ENCODE results near the gene POU5F1.
"Not testable (repeated sequence)": the region's sequence is repeated elsewhere in the genome, so short reads cannot be mapped to it uniquely, and the experiment has no call there.

POU5F1 gene

DNA sequence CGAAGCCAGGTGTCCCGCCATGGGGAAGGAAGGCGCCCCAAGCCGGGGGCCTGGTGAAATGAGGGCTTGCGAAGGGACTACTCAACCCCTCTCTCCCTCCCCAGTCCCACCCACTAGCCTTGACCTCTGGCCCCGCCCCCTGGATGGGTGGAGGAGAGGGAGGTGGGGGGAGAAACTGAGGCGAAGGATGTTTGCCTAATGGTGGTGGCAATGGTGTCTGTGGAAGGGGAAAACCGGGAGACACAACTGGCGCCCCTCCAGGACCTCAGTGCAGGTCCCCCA lies at the start of gene POU5F1:
TSS of gene POU5F1 (minus strand) at position 83 of the 282 bp plus-strand sequence. CDS start at position 21, 62 bp downstream.
- DNase-seq (ENCODE audit: low spot score): no peak

DNA sequence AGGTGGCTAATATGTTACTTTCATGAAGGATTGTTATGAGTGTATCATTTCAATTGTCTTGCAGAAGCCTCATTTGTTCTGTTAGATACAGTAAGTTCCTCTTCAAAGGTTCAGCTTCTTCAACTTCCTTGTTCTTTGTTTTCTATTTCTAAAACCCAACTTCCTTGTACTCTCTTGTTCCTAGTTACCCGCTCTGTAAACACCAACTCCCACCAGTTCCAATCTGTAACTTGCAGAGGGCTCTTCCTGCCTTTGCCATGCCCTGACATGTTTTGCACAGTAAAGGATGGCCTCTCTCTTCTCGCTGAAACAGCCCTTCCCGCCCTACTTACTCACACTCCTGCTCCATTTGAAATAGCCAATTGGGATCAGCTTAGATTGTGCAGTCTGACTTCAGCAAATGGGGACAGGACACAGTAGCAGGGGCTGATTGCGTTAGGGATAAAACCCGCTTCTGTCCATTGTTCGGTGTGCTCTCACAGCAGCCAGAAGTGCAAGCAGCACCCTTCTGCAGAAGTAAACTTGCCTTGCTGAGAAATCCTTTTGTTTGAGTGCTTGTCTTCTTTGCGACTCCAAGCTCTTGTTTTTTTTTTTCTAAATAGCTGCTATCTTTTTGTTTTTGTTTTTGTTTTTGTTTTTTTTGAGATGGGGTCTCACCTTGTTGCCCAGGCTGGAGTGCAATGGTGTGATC lies 45.9 kb upstream of the POU5F1 start:
- no peak for DNase-seq (ENCODE audit: low spot score)

GRCh38 chr6:31215216-31215615 lies 44.7 kb upstream of the POU5F1 start:
- DNase-seq (ENCODE audit: low spot score): not testable (repeated sequence)

DNA sequence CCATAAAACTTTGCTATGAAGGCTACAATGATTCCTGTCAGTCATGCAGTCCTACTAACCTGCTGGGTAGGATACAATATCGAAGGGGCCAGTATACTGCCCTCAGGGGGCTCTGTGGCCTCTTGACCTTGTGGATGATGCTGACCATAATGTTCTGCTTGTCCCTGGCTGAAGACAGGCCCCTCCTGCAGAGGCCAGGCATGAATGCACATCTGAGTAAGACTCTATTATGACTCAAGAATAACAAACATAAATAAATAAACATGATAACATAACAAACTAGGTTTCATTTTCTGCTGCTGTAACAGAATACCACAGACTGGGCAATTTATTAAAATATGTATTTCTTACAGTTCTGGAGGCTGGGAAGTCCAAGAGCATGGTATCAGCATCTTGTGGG lies 44.0 kb upstream of the POU5F1 start:
- no peak for DNase-seq (ENCODE audit: low spot score)

DNA sequence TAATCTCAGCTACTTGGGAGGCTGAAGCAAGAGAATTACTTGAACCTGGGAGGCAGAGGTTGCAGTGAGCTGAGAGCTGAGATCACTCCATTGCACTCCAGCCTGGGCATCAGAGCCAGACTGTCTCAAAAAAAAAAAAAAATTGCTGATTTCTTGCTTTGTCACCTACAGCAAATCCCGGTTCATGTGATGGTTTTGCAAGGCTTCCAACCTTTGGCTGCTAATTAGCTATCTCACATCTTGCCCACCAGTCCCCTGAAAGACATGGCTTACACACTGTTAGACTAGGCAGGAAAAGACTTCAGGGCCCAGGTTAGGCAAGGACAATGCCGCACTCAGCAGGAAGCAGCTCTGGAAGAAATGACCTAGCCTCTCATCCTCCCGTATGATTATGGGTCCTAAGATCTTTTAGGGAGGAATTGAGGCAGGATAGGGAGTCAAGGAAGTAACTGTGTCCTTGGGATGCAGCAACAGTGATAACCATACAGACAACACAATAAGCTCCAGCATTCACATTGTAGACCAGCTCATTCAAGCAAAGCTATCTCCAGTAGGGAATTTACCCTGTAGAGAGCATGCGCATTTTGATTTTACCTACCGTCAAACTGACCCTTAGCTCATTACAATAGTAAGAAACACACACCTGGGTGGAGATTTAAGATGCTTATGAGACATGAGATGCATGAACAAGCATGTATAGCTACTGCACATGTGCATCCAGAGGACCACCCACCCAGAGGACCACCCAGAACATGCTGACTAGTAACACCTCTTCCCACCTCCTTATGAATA lies 40.5 kb upstream of the POU5F1 start:
- no peak for DNase-seq (ENCODE audit: low spot score)

DNA sequence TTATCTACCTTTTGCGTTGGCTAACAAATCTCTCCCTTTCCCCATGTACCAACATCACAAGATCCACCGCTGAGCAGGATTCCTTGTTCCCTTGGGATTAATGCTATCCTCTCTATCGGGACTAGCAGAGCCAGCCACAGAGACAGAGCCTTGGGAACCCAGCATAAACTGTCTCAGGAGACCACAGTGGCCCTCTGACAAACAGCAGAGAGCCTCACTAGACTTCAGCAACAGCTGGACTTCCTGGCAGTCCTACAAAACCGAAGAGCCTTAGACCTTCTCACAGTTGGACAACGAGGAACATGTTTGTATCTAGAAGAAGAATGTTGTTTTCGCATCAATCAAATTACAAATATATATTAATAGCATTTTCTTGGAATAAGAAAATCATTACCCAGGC lies 39.6 kb upstream of the POU5F1 start:
- DNase-seq (ENCODE audit: low spot score): no peak

DNA sequence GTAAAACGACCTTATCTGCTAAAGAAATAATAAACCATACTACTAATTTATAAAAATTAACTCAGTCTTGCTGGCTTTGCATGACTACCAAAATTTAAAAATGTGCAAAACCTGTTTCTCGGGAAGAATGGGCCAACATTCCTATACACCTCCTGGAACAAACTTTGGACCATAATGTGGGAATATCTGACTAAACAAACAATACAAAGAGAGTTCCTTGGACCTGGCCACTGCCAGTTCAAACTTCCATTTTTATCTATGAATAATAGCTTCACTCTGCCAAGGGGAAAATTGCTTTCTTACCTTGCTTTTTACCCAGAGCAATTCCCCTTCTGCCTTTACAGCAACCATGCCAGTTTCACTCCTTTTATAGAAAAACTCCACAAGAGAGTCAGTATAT lies 38.7 kb upstream of the POU5F1 start:
- DNase-seq (ENCODE audit: low spot score): no peak

DNA sequence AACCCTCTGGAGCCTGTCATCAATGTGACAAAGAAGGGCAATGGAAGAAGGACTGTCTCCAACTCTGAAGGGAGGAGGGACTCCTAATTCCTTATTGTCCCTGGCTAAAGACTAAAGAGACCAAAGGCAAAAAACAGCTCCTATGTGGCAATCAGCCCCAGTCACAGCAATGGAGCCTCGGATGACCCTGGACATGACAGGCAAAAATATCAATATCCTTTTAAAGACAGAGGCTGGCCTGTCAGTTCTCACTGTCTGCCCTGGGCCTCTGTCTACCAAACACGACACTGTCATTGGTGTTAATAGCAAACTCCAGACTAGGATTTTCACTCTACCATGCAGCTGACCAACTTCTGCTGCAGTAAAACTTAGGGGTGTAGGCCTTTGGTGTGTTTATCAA lies 38.0 kb upstream of the POU5F1 start:
- no peak for DNase-seq (ENCODE audit: low spot score)

DNA sequence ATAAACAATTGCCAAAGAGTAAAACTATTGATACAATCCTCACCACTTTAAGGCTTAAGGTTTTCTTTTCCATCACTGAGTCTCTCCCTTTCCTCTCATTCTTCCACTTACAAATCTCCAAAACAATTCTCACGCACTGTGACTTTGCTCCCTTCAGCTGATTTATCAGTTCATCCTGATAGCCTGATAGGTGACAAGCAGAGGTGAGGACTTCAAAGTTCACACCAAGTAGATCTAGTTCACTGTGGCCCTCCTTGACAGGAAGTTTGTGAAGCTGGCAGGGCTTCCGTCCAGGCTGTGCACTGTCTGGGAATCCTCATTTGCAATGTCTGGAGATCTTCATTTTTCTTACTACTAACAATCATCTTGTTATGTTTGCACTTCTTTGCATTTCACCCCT lies 35.2 kb upstream of the POU5F1 start:
- no peak for DNase-seq (ENCODE audit: low spot score)

DNA sequence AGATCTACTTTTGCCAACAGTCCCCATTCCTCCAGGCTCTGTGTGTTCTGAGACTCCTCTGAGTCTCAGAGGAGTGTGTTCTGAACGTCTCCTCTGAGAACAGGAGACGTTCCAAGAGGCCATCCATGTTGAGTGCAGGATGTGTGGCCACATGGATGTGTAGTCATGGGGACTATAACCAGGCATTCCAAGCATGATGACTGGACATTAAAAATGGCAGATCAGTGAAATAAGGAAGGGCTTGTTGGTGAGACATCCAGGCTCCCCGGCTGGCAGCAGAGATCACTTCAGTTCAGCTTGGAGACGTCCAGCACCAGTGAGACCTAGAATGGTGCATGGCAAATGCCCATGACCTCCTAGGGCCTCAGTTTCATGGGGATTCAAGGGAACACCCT lies 34.3 kb upstream of the POU5F1 start:
- peak; percentile 88 for DNase-seq (ENCODE audit: low spot score)

- peak; percentile 99 for DNase-seq (ENCODE audit: low spot score)
Observed at GRCh38 chr6:31203345-31203979, 33.0 kb upstream of the POU5F1 start.

DNA sequence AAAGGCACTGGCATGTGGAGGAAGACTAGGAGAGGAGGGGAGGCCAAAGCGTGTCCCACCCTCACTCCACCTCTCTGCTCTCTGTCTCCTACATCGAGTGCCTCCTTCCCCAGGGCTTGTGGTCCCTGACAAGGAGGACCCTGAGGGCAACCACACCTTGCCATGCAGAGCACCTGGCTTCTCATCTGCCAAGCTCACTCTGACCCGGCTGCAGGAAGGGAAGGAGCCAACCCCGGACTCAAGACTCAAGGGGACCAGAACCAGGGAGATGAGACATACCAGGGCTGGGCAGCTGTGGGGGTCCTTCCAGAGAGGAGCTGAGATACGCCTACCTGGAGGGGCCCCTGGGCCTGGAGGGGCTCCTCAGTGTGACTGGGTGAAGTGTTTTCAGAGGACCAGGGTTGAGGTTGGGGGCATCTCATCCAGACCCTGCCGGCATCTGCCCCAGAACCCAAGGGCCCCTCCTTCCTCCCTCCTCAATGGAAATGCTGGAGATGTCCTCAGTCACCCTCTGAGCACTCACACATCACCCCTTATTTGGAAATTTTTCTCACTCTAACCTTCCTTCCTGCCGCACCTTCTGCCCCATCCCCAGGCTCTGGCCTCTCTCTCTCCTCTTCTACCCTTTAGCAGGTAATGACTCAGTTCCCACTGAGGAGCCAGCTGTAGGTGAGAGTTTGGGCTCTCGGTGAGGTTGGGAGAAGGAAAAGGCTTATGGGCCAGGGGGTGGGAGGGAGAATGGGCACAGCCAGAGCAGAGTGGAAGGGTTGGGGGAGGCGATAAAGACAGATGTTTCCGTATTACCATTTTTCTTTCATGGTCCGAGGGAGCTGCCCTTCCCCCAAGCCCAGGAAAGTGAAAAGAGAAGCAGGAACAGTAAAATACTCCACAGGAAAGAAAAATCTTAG lies 32.0 kb upstream of the POU5F1 start:
- DNase-seq (ENCODE audit: low spot score): no peak

GRCh38 chr6:31199105-31199452 lies 28.6 kb upstream of the POU5F1 start:
- not testable (repeated sequence) for DNase-seq (ENCODE audit: low spot score)

DNA sequence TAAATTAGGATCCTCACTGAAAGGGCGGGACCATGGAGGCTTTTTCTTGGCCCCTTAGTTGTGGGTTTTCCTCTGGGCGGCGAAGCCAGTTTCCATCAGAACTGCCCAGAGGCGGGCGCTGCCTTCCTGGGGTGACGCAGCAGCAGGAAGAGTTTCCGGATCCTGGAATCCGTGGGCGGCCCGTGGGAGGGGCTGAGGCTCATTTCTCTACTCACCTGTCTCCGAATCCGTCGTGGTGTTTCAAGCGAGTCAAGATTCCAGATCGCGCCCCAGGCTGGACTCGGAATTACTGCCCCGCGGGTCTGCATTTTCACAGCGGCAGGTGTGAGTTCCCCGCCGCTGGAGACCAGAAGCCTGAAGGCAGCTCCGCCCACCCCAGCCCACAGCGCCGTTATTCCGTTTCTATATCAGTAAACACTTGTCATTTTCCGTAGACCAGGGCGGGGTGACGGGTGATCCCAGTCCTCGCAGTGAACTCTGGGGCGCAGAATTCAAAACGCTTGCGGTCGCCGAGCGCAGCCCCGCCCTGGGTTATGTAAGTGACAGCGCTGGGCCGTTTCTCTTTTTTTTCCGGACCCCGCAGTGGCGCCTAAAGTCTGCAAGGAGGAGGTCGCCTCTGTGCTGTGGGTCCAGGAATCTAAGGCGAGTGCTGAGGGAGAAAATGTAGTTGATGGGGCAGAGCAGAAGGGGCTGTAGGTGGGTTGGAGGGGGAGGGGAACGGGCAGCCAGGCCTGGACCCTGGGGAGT lies 27.2 kb upstream of the POU5F1 start:
- DNase-seq (ENCODE audit: low spot score): peak; percentile 91

GRCh38 chr6:31196251-31197022 lies 26.0 kb upstream of the POU5F1 start:
- not testable (repeated sequence) for DNase-seq (ENCODE audit: low spot score)

- DNase-seq (ENCODE audit: low spot score): not testable (repeated sequence)
Observed at GRCh38 chr6:31195308-31195979, 25.0 kb upstream of the POU5F1 start.

DNA sequence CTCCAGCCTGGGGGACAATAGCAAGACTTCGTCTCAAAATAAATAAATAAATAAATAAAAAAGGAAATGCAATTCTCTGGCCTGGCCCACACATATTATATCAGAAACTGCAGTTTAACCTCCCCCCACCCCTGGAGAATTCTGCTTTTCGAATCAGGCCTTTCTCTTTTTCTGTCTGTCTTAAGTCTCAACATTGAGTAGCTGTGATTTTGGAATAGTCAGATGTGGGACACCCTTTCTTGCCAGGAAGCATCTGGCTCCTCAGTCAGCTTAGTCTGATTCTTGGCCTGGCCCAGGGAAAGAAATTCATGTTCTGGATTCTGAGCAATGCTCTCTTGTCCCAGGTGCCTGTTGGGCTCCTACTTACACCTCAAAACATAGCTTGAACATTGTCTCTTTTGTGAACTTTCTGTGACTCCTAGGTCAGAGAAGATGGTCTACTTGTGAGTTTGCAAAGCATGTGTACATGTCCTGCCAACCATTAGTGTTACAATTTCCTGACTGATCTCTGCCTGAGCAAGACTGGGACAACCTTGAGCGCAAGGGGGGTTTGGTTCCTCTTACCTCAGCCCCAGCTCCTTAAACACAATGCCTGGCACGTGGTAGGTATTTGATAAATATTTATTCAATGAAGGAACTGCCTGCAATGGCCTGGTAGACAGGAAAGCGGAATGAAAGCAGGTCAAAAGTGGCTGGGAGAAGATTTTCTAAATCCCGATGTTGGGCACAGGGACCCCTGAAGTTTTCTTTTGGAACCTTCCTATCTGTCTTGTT lies 23.8 kb upstream of the POU5F1 start:
- no peak for DNase-seq (ENCODE audit: low spot score)

- no peak for DNase-seq (ENCODE audit: low spot score)
Observed at GRCh38 chr6:31193206-31193605, 22.7 kb upstream of the POU5F1 start.

GRCh38 chr6:31192431-31193105 lies 22.1 kb upstream of the POU5F1 start:
- peak; percentile 89 for DNase-seq (ENCODE audit: low spot score)
